Mammary epithelial cell (primary cell): ENCODE results near the gene MEGF6.

ENCODE experiments used
- EZH2 ChIP-seq: IDR thresholded peaks from 2 replicates; pipeline ENCODE4 v1.6.1; 2012; ENCODE audit warnings: low read length, inconsistent platforms, borderline replicate concordance
- TF ChIP-seq, protein P1 (sequence below), 2 donors: IDR thresholded peaks in 1 of 2; conservative IDR thresholded peaks in 1 of 2; 2 replicates each; pipeline ENCODE4 v1.5.1; 2011 to 2012; ENCODE audit warnings: inconsistent platforms in 2 of 2, low read length in 2 of 2, mild to moderate bottlenecking in 2 of 2, control low read depth in 1 of 2, low read depth in 1 of 2; ENCODE audit not compliant: insufficient read depth in 1 of 2; ENCODE audit errors: extremely low read depth in 1 of 2

DNA sequence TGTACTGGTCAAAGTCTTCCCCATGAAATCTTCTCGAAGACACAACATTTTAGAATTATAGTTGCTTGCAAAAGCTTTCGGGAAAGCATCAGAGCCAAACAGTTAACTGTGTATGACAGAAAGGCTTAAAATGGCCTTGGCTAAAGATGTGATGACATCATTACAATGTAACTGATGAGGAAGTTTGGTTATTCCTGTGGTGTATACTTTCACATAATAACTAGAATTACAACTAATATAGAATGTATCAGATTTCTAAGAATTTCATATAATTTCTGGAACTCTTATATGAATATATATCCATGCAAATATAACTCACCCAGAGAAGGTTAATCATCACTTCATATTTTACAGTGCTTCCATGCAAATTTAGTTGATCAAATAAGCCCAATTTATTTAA, 49.4 kb upstream of the MEGF6 start:
- TF ChIP-seq, protein P1, sequence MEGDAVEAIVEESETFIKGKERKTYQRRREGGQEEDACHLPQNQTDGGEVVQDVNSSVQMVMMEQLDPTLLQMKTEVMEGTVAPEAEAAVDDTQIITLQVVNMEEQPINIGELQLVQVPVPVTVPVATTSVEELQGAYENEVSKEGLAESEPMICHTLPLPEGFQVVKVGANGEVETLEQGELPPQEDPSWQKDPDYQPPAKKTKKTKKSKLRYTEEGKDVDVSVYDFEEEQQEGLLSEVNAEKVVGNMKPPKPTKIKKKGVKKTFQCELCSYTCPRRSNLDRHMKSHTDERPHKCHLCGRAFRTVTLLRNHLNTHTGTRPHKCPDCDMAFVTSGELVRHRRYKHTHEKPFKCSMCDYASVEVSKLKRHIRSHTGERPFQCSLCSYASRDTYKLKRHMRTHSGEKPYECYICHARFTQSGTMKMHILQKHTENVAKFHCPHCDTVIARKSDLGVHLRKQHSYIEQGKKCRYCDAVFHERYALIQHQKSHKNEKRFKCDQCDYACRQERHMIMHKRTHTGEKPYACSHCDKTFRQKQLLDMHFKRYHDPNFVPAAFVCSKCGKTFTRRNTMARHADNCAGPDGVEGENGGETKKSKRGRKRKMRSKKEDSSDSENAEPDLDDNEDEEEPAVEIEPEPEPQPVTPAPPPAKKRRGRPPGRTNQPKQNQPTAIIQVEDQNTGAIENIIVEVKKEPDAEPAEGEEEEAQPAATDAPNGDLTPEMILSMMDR (conservative IDR thresholded peaks at IDR 0.05 in 1 of 2, IDR thresholded peaks at IDR 0.05 in 1 of 2; ENCODE audit: extremely low read depth in 1 of 2, insufficient read depth in 1 of 2, low read depth in 1 of 2, low read length in 2 of 2) = no peak
- TF ChIP-seq EZH2 = no peak
